H1 (cell line): ENCODE results near the gene CHTF18. TPM values are rescaled to one million over a fixed set of nuclear protein-coding genes. Genes with fewer than 3 reads are reported as not detected.

Experiments used
- CTCF ChIA-PET: fragments of 300-600 bp; sonication (Branson Sonifier 250); formaldehyde crosslinking; loops from one replicate; lab custom pipeline; 2021; ENCODE audit not compliant: partially characterized antibody; lab: Charles Lee
- POLR2A ChIA-PET: fragments of 300-600 bp; sonication (Branson Sonifier 250); formaldehyde crosslinking; loops from one replicate; lab custom pipeline; 2021; ENCODE audit warnings: inconsistent platforms; ENCODE audit not compliant: partially characterized antibody; lab: Charles Lee
- DNase-seq, 2 experiments: peaks; one replicate each; pipeline versions ENCODE4 v3.0.0 to v3.0.0-alpha.2; 2010 to 2022; ENCODE audit warnings: low spot score in 2 of 2, low read depth in 1 of 2, mixed read lengths in 1 of 2
- FAIRE-seq: peaks from 2 replicates; lab custom pipeline; 2011; peaks lifted over from hg19 to GRCh38; lab: Jason Lieb, UNC
- H2AFZ ChIP-seq: 2 replicates; pipeline ENCODE4 v1.8.1; 2012; ENCODE audit warnings: low read length, inconsistent platforms
- H2AK5ac ChIP-seq: 2 replicates; pipeline ENCODE4 v1.6.1; 2013; ENCODE audit warnings: low read depth, low read length
- H2BK120ac ChIP-seq: replicated peaks from 2 replicates; pipeline ENCODE3; 2013; ENCODE audit warnings: low read depth, low read length, inconsistent platforms
- H2BK12ac ChIP-seq: 2 replicates; pipeline ENCODE4 v1.6.1; 2013; ENCODE audit warnings: low read depth, low read length
- H2BK15ac ChIP-seq: 2 replicates; pipeline ENCODE4 v1.6.1; 2013; ENCODE audit warnings: low read length
- H2BK20ac ChIP-seq: 2 replicates; pipeline ENCODE4 v1.6.1; 2013; ENCODE audit warnings: low read length
- H2BK5ac ChIP-seq: 2 replicates; pipeline ENCODE4 v1.6.1; 2013; ENCODE audit warnings: low read depth, low read length
- H3K14ac ChIP-seq: 2 replicates; pipeline ENCODE4 v1.6.1; 2013; ENCODE audit warnings: inconsistent platforms; ENCODE audit not compliant: insufficient read length
- H3K18ac ChIP-seq: 2 replicates; pipeline ENCODE4 v1.6.1; 2013; ENCODE audit warnings: low read length; ENCODE audit errors: extremely low read depth
- H3K23ac ChIP-seq: 2 replicates; pipeline ENCODE4 v1.6.1; 2013; ENCODE audit warnings: inconsistent platforms; ENCODE audit not compliant: insufficient read length
- H3K23me2 ChIP-seq: 2 replicates; pipeline ENCODE4 v1.6.1; 2013; ENCODE audit warnings: low read depth, low read length
- H3K27ac ChIP-seq: 2 replicates; pipeline ENCODE4 v1.6.1; 2011; ENCODE audit warnings: low read depth, low read length, inconsistent platforms
- H3K27me3 ChIP-seq, 4 experiments: replicated peaks in 1 of 4; 1 replicate in 1 of 4; 2 replicates in 3 of 4; pipeline versions ENCODE4 v1.6.1 to v1.8.1; 2011 to 2013; ENCODE audit warnings: low read length in 3 of 4, mild to moderate bottlenecking in 3 of 4, inconsistent platforms in 2 of 4, mixed read lengths in 2 of 4, moderate library complexity in 1 of 4; ENCODE audit not compliant: control insufficient read depth in 3 of 4, insufficient read depth in 3 of 4; ENCODE audit errors: extremely low read depth in 1 of 4
- H3K36me3 ChIP-seq, 4 experiments: 2 replicates each; pipeline versions ENCODE4 v1.6.1 to v1.8.1; 2011 to 2013; ENCODE audit warnings: mild to moderate bottlenecking in 4 of 4, low read length in 3 of 4, moderate library complexity in 2 of 4, control low read depth in 1 of 4, inconsistent platforms in 1 of 4; ENCODE audit not compliant: insufficient read depth in 4 of 4, control insufficient read depth in 2 of 4
- H3K4ac ChIP-seq: replicated peaks from 2 replicates; pipeline ENCODE3; 2013; ENCODE audit warnings: low read length, low read depth, mixed read lengths, inconsistent platforms; ENCODE audit not compliant: insufficient read length
- H3K4me1 ChIP-seq, 4 experiments: replicated peaks in 1 of 4; 1 replicate in 1 of 4; 2 replicates in 3 of 4; pipeline versions ENCODE4 v1.6.1 to v1.8.1; 2011 to 2013; ENCODE audit warnings: low read length in 3 of 4, inconsistent platforms in 2 of 4, mixed read lengths in 1 of 4; ENCODE audit not compliant: insufficient read depth in 4 of 4, control insufficient read depth in 3 of 4
- H3K4me2 ChIP-seq, 2 experiments: 2 replicates each; pipeline versions ENCODE4 v1.6.1 to v1.8.1; 2011 to 2013; ENCODE audit warnings: low read depth in 2 of 2, low read length in 2 of 2, control low read depth in 1 of 2, inconsistent platforms in 1 of 2, mild to moderate bottlenecking in 1 of 2; ENCODE audit not compliant: insufficient read depth in 1 of 2
- H3K4me3 ChIP-seq, 4 experiments: fragments of 200-600, 300-600 bp in 1 of 4; sonication (generic), shearing (Covaris generic), sonication (Bioruptor Twin) in 1 of 4; 2 replicates each; pipeline versions ENCODE4 v1.5.1 to v1.8.1; 2011 to 2016; ENCODE audit warnings: low read length in 4 of 4, low read depth in 3 of 4, control low read depth in 2 of 4, inconsistent platforms in 2 of 4, mild to moderate bottlenecking in 2 of 4, mixed read lengths in 1 of 4, moderate library complexity in 1 of 4; ENCODE audit not compliant: insufficient read depth in 2 of 4; ENCODE audit errors: extremely low read depth in 1 of 4
- H3K56ac ChIP-seq: replicated peaks from 2 replicates; pipeline ENCODE3; 2013; ENCODE audit warnings: low read depth, mild to moderate bottlenecking, mixed read lengths, low read length, inconsistent platforms; ENCODE audit not compliant: insufficient read length
- H3K79me1 ChIP-seq: 2 replicates; pipeline ENCODE4 v1.6.1; 2013; ENCODE audit warnings: low read depth, low read length, control low read depth
- H3K79me2 ChIP-seq, 2 experiments: 2 replicates each; pipeline versions ENCODE4 v1.6.1 to v1.8.1; 2012 to 2013; ENCODE audit warnings: low read length in 2 of 2, mild to moderate bottlenecking in 2 of 2, inconsistent platforms in 1 of 2; ENCODE audit not compliant: insufficient read depth in 2 of 2, control insufficient read depth in 1 of 2
- H3K9ac ChIP-seq, 4 experiments: replicated peaks in 1 of 4; 1 replicate in 1 of 4; 2 replicates in 3 of 4; pipeline versions ENCODE4 v1.6.1 to v1.8.1; 2011 to 2013; ENCODE audit warnings: low read depth in 3 of 4, low read length in 3 of 4, control low read depth in 2 of 4, mild to moderate bottlenecking in 2 of 4, moderate library complexity in 2 of 4, inconsistent platforms in 1 of 4; ENCODE audit errors: extremely low read depth in 1 of 4
- H3K9me3 ChIP-seq, 2 experiments: 2 replicates each; pipeline versions ENCODE4 v1.6.1 to v1.8.1; 2012 to 2013; ENCODE audit warnings: mild to moderate bottlenecking in 2 of 2, moderate library complexity in 2 of 2, control low read depth in 1 of 2, inconsistent platforms in 1 of 2, low read depth in 1 of 2, low read length in 1 of 2, mixed read lengths in 1 of 2; ENCODE audit not compliant: insufficient read depth in 2 of 2
- H4K20me1 ChIP-seq, 2 experiments: replicated peaks in 1 of 2; 2 replicates each; pipeline versions ENCODE3 to v1.8.1; 2011 to 2013; ENCODE audit warnings: inconsistent platforms in 2 of 2, low read length in 2 of 2, mild to moderate bottlenecking in 1 of 2; ENCODE audit not compliant: insufficient read depth in 2 of 2, control insufficient read depth in 1 of 2
- H4K5ac ChIP-seq: 2 replicates; pipeline ENCODE4 v1.6.1; 2013; ENCODE audit warnings: low read length, low read depth, mixed read lengths, inconsistent platforms; ENCODE audit not compliant: insufficient read length
- H4K8ac ChIP-seq: 2 replicates; pipeline ENCODE4 v1.8.0; 2013; ENCODE audit warnings: mild to moderate bottlenecking, moderate library complexity, low read length, inconsistent platforms; ENCODE audit not compliant: insufficient read depth; ENCODE audit errors: extremely low read depth
- H4K91ac ChIP-seq: replicated peaks from 2 replicates; pipeline ENCODE3; 2013; ENCODE audit warnings: low read length, mixed read lengths, inconsistent platforms; ENCODE audit not compliant: insufficient read length
- KDM1A ChIP-seq: fragments of 200-600, 300-600 bp; sonication (generic); IDR thresholded peaks from 2 replicates; pipeline ENCODE4 v1.7.1; 2016; ENCODE audit warnings: mild to moderate bottlenecking, low read length, borderline replicate concordance
- KDM5A ChIP-seq: fragments of 200-600 bp; IDR thresholded peaks from 2 replicates; pipeline ENCODE4 v1.7.1; 2012; ENCODE audit warnings: mild to moderate bottlenecking, low read length, inconsistent platforms, mixed read lengths
- WGBS, 2 experiments: shearing (Covaris generic) in 1 of 2; methylation state at CpG; one replicate each; pipeline versions ENCODE4 v1.1.6 to v1.1.7; 2013 to 2015; ENCODE audit warnings: low lambda C conversion rate in 2 of 2, mixed read lengths in 2 of 2, inconsistent platforms in 1 of 2, low coverage in 1 of 2, missing lambda C conversion rate in 1 of 2; ENCODE audit not compliant: insufficient replicate concordance in 2 of 2, insufficient coverage in 1 of 2, insufficient read length in 1 of 2; ENCODE audit errors: extremely low coverage in 1 of 2, missing lambda C conversion rate in 1 of 2; 5-methylcytosine and 5-hydroxymethylcytosine counted together
- polyA plus RNA-seq, 7 experiments: library from polyadenylated mRNA; depleted of rRNA in 3 of 7; stranded (reverse) in 5 of 7; unstranded in 2 of 7; fragments of >200 nt in 5 of 7; fragments of 200-250 nt in 2 of 7; gene quantifications; 1 replicate in 5 of 7; 2 replicates in 1 of 7; 4 replicates in 1 of 7; pipeline versions ENCODE4 v1.2.1 to v1.2.3, GENCODE V29; 2011 to 2013; ENCODE audit warnings: missing spikeins in 2 of 7, mixed read lengths in 2 of 7
- total RNA-seq: library from RNA; stranded (reverse); fragmentation: NEBNext Ultra II Directional; extraction: Animal tissue kit (Norgen Biotek cat#: 25700); gene quantifications from 2 replicates; pipeline ENCODE4 v1.2.1, GENCODE V29; 2021

Gene CHTF18
- total and polyA plus RNA-seq, 2 of the 8 experiments (the other 6 are each of a cell fraction or from before 2014, with no cell fraction given), result 75.3 to 104 TPM

- CTCF ChIA-PET, result interaction anchor here (1.2 kb wide), 1 partner anchor 228 kb away, joined by 3 read pairs; no protein-coding TSS in a partner anchor
- Histone ChIP-seq H3K36me3 (no peaks in the 10 kb centered on the region), H2BK120ac (no peak overlapping the region), H4K91ac (no peak overlapping the region), H4K20me1 (peaks cover 0 to 3% of the 10 kb centered on the region in 2 experiments), H3K9ac (no peak overlapping the region), H3K4me1 (peaks cover 0 to 6% (median 0%) of the 10 kb centered on the region in 4 experiments; a peak in 1 of 7 replicates), H2BK15ac (no peak overlapping the region), H3K9me3 (peaks cover 0 to 46% of the 10 kb centered on the region in 2 experiments; a peak in 2 of 4 replicates), H2BK5ac (no peak overlapping the region), H3K27me3 (no peaks in the 10 kb centered on the region), H3K4me3 (no peak overlapping the region), H3K56ac (no peak overlapping the region), H3K18ac (no peak overlapping the region), H2AK5ac (no peak overlapping the region), H3K79me2 (no peaks in the 10 kb centered on the region), H2BK20ac (no peak overlapping the region), H4K8ac (no peak overlapping the region), H3K23ac (no peak overlapping the region), H2AFZ (no peak overlapping the region), H3K4me2 (no peak overlapping the region), H3K14ac (no peak overlapping the region), H3K79me1 (no peaks in the 10 kb centered on the region), H4K5ac (no peak overlapping the region), H3K4ac (no peak overlapping the region), H3K27ac (no peak overlapping the region), H2BK12ac (no peak overlapping the region), H3K23me2 (no peaks in the 10 kb centered on the region)
- POLR2A ChIA-PET, result no interaction called here
- FAIRE-seq (no peak), DNase-seq (no peak)
- WGBS, 2 experiments, result 89% methylated on average over 9 of the region's 17 CpGs; no CpG with 5 or more reads in 1 of the 2 experiments
- TF ChIP-seq KDM5A, result no peak
- no peak for TF ChIP-seq KDM1A
Measured at GRCh38 chr16:828891-829290, 40.5 kb downstream of the CHTF18 start.
